Endothelial cell of coronary artery (primary cell): Measurements from ENCODE around the gene NFKBIA. TPM values are rescaled to one million over a fixed set of nuclear protein-coding genes. Genes with fewer than 3 reads are reported as not detected.

Experiments used
- total RNA-seq: library from RNA; depleted of rRNA; stranded (reverse); fragments of >200 nt; gene quantifications from 2 replicates; pipeline ENCODE4 v1.2.3, GENCODE V29; 2014

The NFKBIA gene, protein sequence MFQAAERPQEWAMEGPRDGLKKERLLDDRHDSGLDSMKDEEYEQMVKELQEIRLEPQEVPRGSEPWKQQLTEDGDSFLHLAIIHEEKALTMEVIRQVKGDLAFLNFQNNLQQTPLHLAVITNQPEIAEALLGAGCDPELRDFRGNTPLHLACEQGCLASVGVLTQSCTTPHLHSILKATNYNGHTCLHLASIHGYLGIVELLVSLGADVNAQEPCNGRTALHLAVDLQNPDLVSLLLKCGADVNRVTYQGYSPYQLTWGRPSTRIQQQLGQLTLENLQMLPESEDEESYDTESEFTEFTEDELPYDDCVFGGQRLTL
- total RNA-seq: 102 and 155 TPM in 2 replicates

GRCh38 chr14:35404449-35405303, at the start of gene NFKBIA:
Gene NFKBIA (minus strand): TSS chr14:35404749. CDS start chr14:35404644, 105 bp downstream.

Other genes with a start within 250 kb of the NFKBIA start
- 246 and 312 TPM in 2 replicates for gene PSMA6, start 112.4 kb downstream of the NFKBIA start, total RNA-seq
- gene INSM2, start 129.4 kb upstream of the NFKBIA start, total RNA-seq: not detected in 2 replicates